HepG2 (cell line): ENCODE data around the gene SCAF8. TPM values are rescaled to one million over a fixed set of nuclear protein-coding genes. Genes with fewer than 3 reads are reported as not detected.

Experiments
- AHR ChIP-seq: IDR thresholded peaks from 2 replicates; pipeline ENCODE4 v1.6.1; 2018; ENCODE audit warnings: missing genetic modification reagents, missing compliant biosample characterization
- AKAP8 ChIP-seq: sonication (generic); formaldehyde crosslinking; IDR thresholded peaks from 2 replicates; pipeline ENCODE4 v1.5.1; 2020; ENCODE audit warnings: mild to moderate bottlenecking, missing genetic modification reagents
- ARHGAP35 ChIP-seq: sonication (generic); formaldehyde crosslinking; IDR thresholded peaks from 2 replicates; pipeline ENCODE4 v1.9.0; 2022; ENCODE audit warnings: mild to moderate bottlenecking, inconsistent platforms, moderate library complexity, missing genetic modification reagents, borderline replicate concordance
- ARNTL ChIP-seq: sonication (generic); formaldehyde crosslinking; IDR thresholded peaks from 2 replicates; pipeline ENCODE4 v1.4.0; 2020; ENCODE audit warnings: mild to moderate bottlenecking, missing genetic modification reagents
- ASH2L ChIP-seq: fragments of 300-600, 200-600 bp; sonication (generic); IDR thresholded peaks from 2 replicates; pipeline ENCODE4 v1.7.0; 2017; ENCODE audit warnings: low read depth, mild to moderate bottlenecking, moderate library complexity, mixed read lengths, low read length; ENCODE audit not compliant: insufficient read length
- ELF3 ChIP-seq: IDR thresholded peaks from 2 replicates; pipeline ENCODE4 v1.6.1; 2016; ENCODE audit warnings: missing genetic modification reagents, missing compliant biosample characterization
- GLI4 ChIP-seq: sonication (generic); formaldehyde crosslinking; IDR thresholded peaks from 2 replicates; pipeline ENCODE4 v1.5.1; 2020; ENCODE audit warnings: missing genetic modification reagents, mild to moderate bottlenecking, moderate library complexity, borderline replicate concordance
- HDAC1 ChIP-seq: sonication (generic); formaldehyde crosslinking; IDR thresholded peaks from 2 replicates; pipeline ENCODE4 v1.5.1; 2020; ENCODE audit warnings: mild to moderate bottlenecking, missing genetic modification reagents
- HNF1B ChIP-seq: sonication (generic); formaldehyde crosslinking; IDR thresholded peaks from 2 replicates; pipeline ENCODE4 v1.5.1; 2020; ENCODE audit warnings: mild to moderate bottlenecking, moderate library complexity, missing genetic modification reagents
- MBNL3 ChIP-seq: fragments of 250-450 bp; sonication (Bioruptor Pico); conservative IDR thresholded peaks from 2 replicates; pipeline ENCODE4 v1.8.0; 2022; ENCODE audit warnings: mild to moderate bottlenecking, inconsistent platforms
- NFRKB ChIP-seq: fragments of 450-650 bp; IDR thresholded peaks from 2 replicates; pipeline ENCODE4 v1.6.1; 2017
- REST ChIP-seq, 2 experiments: IDR thresholded peaks; 2 replicates each; pipeline ENCODE4 v1.6.1; 2011 to 2012; ENCODE audit warnings: low read length in 2 of 2, borderline replicate concordance in 1 of 2, low read depth in 1 of 2, mild to moderate bottlenecking in 1 of 2, moderate library complexity in 1 of 2
- SOX13 ChIP-seq, 3 experiments: fragments of 450-650 bp in 1 of 3; sonication (generic) in 1 of 3; formaldehyde crosslinking in 1 of 3; IDR thresholded peaks in 2 of 3; conservative IDR thresholded peaks in 1 of 3; 2 replicates each; pipeline versions ENCODE4 v1.5.0 to v1.6.1; 2016 to 2020; ENCODE audit warnings: antibody characterized with exemption in 1 of 3, mild to moderate bottlenecking in 1 of 3, missing compliant biosample characterization in 1 of 3, missing genetic modification reagents in 1 of 3, moderate library complexity in 1 of 3
- ZNF44 ChIP-seq: sonication (generic); formaldehyde crosslinking; IDR thresholded peaks from 2 replicates; pipeline ENCODE4 v1.5.1; 2020; ENCODE audit warnings: mild to moderate bottlenecking, missing genetic modification reagents
- ZNF570 ChIP-seq: sonication (generic); formaldehyde crosslinking; IDR thresholded peaks from 2 replicates; pipeline ENCODE4 v1.4.0; 2020; ENCODE audit warnings: mild to moderate bottlenecking, missing genetic modification reagents, borderline replicate concordance
- ZNF710 ChIP-seq: sonication (generic); formaldehyde crosslinking; IDR thresholded peaks from 2 replicates; pipeline ENCODE4 v1.5.0; 2020; ENCODE audit warnings: mild to moderate bottlenecking, missing genetic modification reagents, borderline replicate concordance
- ZNF800 ChIP-seq: sonication (generic); formaldehyde crosslinking; IDR thresholded peaks from 2 replicates; pipeline ENCODE4 v1.4.0; 2020; ENCODE audit warnings: missing genetic modification reagents
- ZNF839 ChIP-seq: sonication (generic); formaldehyde crosslinking; IDR thresholded peaks from 2 replicates; pipeline ENCODE4 v1.4.0; 2020; ENCODE audit warnings: missing genetic modification reagents, mild to moderate bottlenecking, borderline replicate concordance
- ZSCAN29 ChIP-seq: sonication (generic); formaldehyde crosslinking; conservative IDR thresholded peaks from 2 replicates; pipeline ENCODE4 v1.4.0; 2020; ENCODE audit warnings: mild to moderate bottlenecking, missing genetic modification reagents
- polyA plus RNA-seq, 8 experiments: library from polyadenylated mRNA; depleted of rRNA in 3 of 8; stranded (reverse) in 7 of 8; unstranded in 1 of 8; fragments of >200 nt; fragmentation: Illumina TruSeq in 4 of 8; extraction: Trizol in 4 of 8; gene quantifications; 2 replicates each; pipeline versions ENCODE4 v1.2.1 to v1.2.3, GENCODE V29; 2011 to 2016; ENCODE audit warnings: low read depth in 4 of 8, missing spikeins in 1 of 8, mixed read lengths in 1 of 8; ENCODE audit not compliant: insufficient read depth in 1 of 8
- total RNA-seq, 5 experiments: library from RNA; depleted of rRNA; stranded (reverse); fragments of >200 nt; fragmentation: Illumina TruSeq; extraction: Trizol; gene quantifications; 2 replicates each; pipeline ENCODE4 v1.2.3, GENCODE V29; 2016; ENCODE audit warnings: low read depth in 1 of 5

The SCAF8 gene
- total and polyA plus RNA-seq, 2 of the 13 experiments (the other 11 are each of a cell fraction or from before 2014, with no cell fraction given): 15.3 to 40.8 TPM

GRCh38 chr6:154732538-154733182, 556 bp upstream of the SCAF8 start (continued):
- TF ChIP-seq REST (IDR thresholded peaks at IDR 0.05; ENCODE audit: borderline replicate concordance in 1 of 2, low read depth in 1 of 2, low read length in 2 of 2) (no peak), ZNF710 (CRISPR knock-in tag) (peak; percentile 62), NFRKB (no peak), AHR (CRISPR knock-in tag) (no peak), ARNTL (CRISPR knock-in tag) (peak; percentile 49; the same call in 1 of the 2 replicates), HNF1B (CRISPR knock-in tag) (peak; percentile 92), SOX13 (IDR thresholded peaks at IDR 0.05) (no peak), SOX13 (CRISPR knock-in tag; conservative IDR thresholded peaks at IDR 0.05 in 1 of 2, IDR thresholded peaks at IDR 0.05 in 1 of 2) (0 out of 4 replicates have a peak, but pooled peaks of 1 of the 2 experiments have one; percentile 1), ASH2L (peak; percentile 72), ZNF800 (CRISPR knock-in tag) (peak; percentile 50; the same call in 1 of the 2 replicates), MBNL3 (CRISPR knock-in tag) (no peak), ARHGAP35 (CRISPR knock-in tag) (no peak), ZNF570 (CRISPR knock-in tag) (0 out of 2 replicates have a peak, but pooled peaks have one; percentile 82), AKAP8 (CRISPR knock-in tag) (peak; percentile 94; the same call in 1 of the 2 replicates), ZSCAN29 (CRISPR knock-in tag) (peak; percentile 84; the same call in 1 of the 2 replicates), GLI4 (CRISPR knock-in tag) (peak; percentile 18; the same call in 1 of the 2 replicates), ELF3 (CRISPR knock-in tag) (peak; percentile 11; the same call in 1 of the 2 replicates), ZNF839 (CRISPR knock-in tag) (0 out of 2 replicates have a peak, but pooled peaks have one; percentile 36), ZNF44 (CRISPR knock-in tag) (no peak; the same call in 1 of the 2 replicates), HDAC1 (CRISPR knock-in tag) (peak; percentile 70; the same call in 1 of the 2 replicates)
